Skeletal muscle tissue (tissue), 4 donors: ENCODE data around the gene TMEM134. TPM values are rescaled to one million over a fixed set of nuclear protein-coding genes. Genes with fewer than 3 reads are reported as not detected.
A peak's percentile ranks its signal among the peaks of the same experiment; 100 is the strongest.

Experiments
- H3K27ac ChIP-seq: one replicate; pipeline ENCODE4 v1.7.0; 2013; ENCODE audit warnings: mild to moderate bottlenecking, low read depth, low read length, inconsistent platforms
- H3K27me3 ChIP-seq, 3 donors: one replicate each; pipeline ENCODE4 v1.7.0; 2013; ENCODE audit warnings: low read length in 3 of 3; ENCODE audit not compliant: control insufficient read depth in 3 of 3, insufficient read depth in 3 of 3
- H3K36me3 ChIP-seq, 3 donors: one replicate each; pipeline ENCODE4 v1.7.0; 2013; ENCODE audit warnings: low read length in 3 of 3; ENCODE audit not compliant: control insufficient read depth in 3 of 3, insufficient read depth in 3 of 3
- H3K4me1 ChIP-seq, 3 donors: one replicate each; pipeline ENCODE4 v1.7.0; 2013; ENCODE audit warnings: low read length in 3 of 3, mild to moderate bottlenecking in 3 of 3; ENCODE audit not compliant: control insufficient read depth in 3 of 3, insufficient read depth in 3 of 3
- H3K4me3 ChIP-seq, 3 donors: one replicate each; pipeline ENCODE4 v1.7.0; 2013; ENCODE audit warnings: low read length in 3 of 3
- H3K9ac ChIP-seq, 3 donors: one replicate each; pipeline ENCODE4 v1.7.0; 2013; ENCODE audit warnings: low read length in 3 of 3, mild to moderate bottlenecking in 3 of 3, moderate library complexity in 2 of 3, low read depth in 1 of 3
- H3K9me3 ChIP-seq, 3 donors: one replicate each; pipeline ENCODE4 v1.7.0; 2013; ENCODE audit warnings: low read length in 3 of 3; ENCODE audit not compliant: control insufficient read depth in 3 of 3
- total RNA-seq: library from RNA; depleted of rRNA; stranded (reverse); fragments of >200 nt; gene quantifications from one replicate; pipeline ENCODE4 v1.2.3, GENCODE V29; 2014
- donor health status: Osteomylitis.

TMEM134 gene
- total RNA-seq, 1 donor from 2014 or later, result 17.2 TPM

DNA sequence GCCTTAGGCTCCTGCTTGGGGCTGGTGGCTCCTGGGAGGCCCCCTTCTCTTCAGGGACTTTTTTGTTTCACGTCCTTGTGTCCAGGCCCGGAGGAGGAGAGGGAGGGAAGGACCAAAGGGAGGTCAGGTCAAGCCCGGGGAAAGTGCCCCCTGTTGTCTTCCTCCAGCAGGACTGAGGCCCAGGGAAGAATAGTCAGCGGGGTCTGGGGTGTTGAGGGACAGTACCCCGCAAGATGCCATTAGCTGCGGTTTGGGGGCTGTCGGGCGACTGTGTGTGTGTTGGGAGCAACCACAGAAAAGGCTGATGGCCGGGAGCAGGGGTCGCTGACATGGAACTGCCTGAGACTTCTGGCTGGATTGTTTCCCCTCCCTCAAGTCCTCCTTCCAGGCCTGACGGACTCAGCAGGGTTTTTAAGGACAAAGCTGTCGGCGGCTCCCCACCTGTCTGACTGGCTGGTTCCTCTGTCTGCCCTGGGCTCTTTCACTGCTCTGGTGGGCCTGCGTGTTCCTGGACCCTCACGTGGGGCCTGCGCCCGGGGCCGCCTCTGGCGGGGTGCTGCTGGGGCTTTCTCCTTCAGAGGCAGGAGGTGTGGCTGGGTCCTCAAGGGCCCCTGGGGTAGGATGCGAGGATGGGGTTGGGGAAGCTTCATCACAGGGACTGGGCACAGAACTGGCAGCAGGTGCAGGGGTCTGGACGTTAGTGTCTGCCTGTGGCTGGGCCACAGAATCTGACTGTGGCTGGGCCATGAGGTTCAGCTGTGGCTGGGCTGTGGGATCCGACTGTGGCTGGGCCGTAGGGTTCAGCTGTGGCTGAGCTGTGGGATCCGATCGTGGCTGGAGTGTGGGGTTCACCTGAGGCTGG is 18.0 kb downstream of the TMEM134 start:
- H3K36me3 ChIP-seq, result no peaks in the 10 kb centered on the region
- no peak overlapping the region for H3K9ac ChIP-seq
- H3K27ac ChIP-seq, result no peak overlapping the region
- peaks cover 0 to 6% (median 4%) of the 10 kb centered on the region in 3 donors for H3K27me3 ChIP-seq
- peaks cover 0 to 8% (median 7%) of the 10 kb centered on the region in 3 donors for H3K4me1 ChIP-seq
- H3K4me3 ChIP-seq, result no peak overlapping the region
- H3K9me3 ChIP-seq, result no peaks in the 10 kb centered on the region

DNA sequence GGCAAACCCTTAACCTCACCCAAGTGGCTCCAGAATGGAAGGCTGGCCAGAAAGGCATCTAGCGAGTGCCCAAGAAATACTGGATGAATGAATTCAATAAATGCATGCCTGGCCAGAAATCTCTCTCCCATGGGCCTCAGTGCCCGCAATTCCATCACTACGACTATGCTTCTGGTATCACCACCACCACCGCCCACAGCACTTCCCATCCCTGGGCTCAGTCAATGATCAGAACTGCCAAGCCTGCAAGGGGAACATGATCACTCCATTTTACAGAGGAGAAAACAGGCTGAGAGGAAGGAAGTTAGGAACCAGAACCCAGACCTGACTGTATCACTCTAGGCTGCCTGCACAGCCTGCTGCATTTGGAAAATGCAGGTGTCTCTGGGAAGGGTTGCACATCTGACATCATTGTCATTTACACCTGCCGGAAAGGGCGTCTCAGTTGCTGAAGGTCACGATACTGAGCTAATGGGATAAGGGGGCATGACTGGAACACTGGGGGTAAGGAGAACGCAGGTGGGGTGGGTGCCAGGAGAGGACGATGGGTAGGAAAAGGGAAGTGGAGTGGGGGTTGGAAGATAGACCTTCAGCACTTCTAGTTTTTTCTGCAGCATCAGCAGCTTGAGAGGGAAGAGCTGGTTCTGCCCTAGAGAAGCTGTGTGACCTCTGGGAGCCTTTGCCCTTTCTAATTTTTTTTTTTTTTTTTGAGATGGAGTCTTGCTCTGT is 19.8 kb downstream of the TMEM134 start:
- peaks cover 0 to 4% (median 0%) of the 10 kb centered on the region in 3 donors for H3K27me3 ChIP-seq
- H3K27ac ChIP-seq, result no peak overlapping the region
- H3K36me3 ChIP-seq, result no peaks in the 10 kb centered on the region
- H3K4me1 ChIP-seq, result peaks cover 0 to 8% (median 7%) of the 10 kb centered on the region in 3 donors
- H3K9me3 ChIP-seq, result no peaks in the 10 kb centered on the region
- H3K9ac ChIP-seq, result no peak overlapping the region
- H3K4me3 ChIP-seq, result no peak overlapping the region

- Histone ChIP-seq H3K36me3 (no peaks in the 10 kb centered on the region), H3K27ac (no peak overlapping the region), H3K9ac (no peak overlapping the region), H3K9me3 (no peaks in the 10 kb centered on the region), H3K4me1 (peaks cover 0 to 8% (median 7%) of the 10 kb centered on the region in 3 donors), H3K4me3 (no peak overlapping the region), H3K27me3 (peaks cover 0 to 4% (median 0%) of the 10 kb centered on the region in 3 donors)
Measured at GRCh38 chr11:67448220-67448609, 20.8 kb downstream of the TMEM134 start.

DNA sequence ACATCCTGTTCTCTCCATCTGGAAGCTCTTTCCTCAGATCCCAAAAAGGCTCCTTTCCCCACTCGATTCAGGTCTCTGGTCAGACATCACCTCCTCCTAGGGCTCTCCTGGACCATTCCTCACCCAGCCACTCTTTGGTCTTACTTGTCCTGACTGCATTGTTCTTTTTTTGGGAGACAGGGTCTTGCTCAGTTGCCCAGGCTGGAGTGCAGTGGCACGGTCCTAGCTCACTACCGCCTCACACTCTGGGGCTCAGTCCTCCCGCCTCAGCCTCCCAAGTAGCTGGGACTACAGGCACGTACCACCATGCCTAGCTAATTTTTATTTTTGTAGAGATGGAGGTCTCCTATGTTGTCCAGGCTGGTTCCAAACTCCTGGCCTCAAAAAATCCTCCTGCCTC is 23.5 kb downstream of the TMEM134 start:
- Histone ChIP-seq H3K4me3 (no peak overlapping the region), H3K9me3 (no peaks in the 10 kb centered on the region), H3K27me3 (peaks cover 0 to 4% (median 0%) of the 10 kb centered on the region in 3 donors), H3K27ac (no peak overlapping the region), H3K4me1 (peaks cover 13 to 22% (median 16%) of the 10 kb centered on the region in 3 donors), H3K9ac (no peak overlapping the region), H3K36me3 (peaks cover 0 to 7% (median 4%) of the 10 kb centered on the region in 3 donors)

- no peaks in the 10 kb centered on the region for H3K9me3 ChIP-seq
- peaks cover 25 to 38% (median 28%) of the 10 kb centered on the region in 3 donors for H3K4me1 ChIP-seq
- peaks cover 4 to 12% (median 5%) of the 10 kb centered on the region in 3 donors for H3K36me3 ChIP-seq
- peak overlapping the region; percentile 62 to 80 (median 71) for H3K4me3 ChIP-seq
- H3K9ac ChIP-seq, result peak overlapping the region; percentile 74 to 84 (median 76)
- H3K27me3 ChIP-seq, result no peaks in the 10 kb centered on the region
- peak overlapping the region; percentile 80 for H3K27ac ChIP-seq
Measured at GRCh38 chr11:67442504-67443404, 26.3 kb downstream of the TMEM134 start.

DNA sequence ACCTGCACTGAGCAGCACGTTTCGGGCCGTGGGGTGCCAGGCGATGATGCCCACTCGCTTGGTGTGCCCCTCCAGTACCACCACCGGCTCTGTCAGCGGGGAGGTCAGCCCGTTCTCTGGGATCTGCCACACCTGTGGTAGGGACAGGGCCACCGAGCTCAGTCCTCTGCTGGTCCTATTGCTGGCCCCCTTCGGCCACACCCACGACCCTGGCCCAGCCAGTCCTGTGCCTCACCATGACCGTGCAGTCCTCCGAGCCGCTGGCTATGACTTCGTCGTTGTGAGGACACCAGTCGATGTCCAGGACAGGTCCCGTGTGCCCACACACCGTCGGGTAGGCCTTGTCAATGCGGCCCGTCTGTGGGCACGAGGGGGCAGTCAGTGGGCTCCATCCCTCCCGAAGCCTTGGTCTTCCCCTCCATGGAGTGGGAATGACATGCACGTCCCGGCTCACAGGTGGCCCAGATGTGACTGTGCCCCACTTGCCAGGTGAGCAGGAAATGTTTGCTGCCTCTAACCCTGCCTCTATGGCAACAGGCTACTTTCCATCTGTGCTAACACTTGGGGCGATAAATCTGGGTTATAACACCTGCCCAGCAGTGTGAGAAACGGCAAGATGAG is 27.2 kb downstream of the TMEM134 start:
- H3K4me3 ChIP-seq, result no peak overlapping the region
- no peaks in the 10 kb centered on the region for H3K9me3 ChIP-seq
- H3K9ac ChIP-seq, result no peak overlapping the region
- no peak overlapping the region for H3K27ac ChIP-seq
- H3K27me3 ChIP-seq, result no peaks in the 10 kb centered on the region
- peaks cover 25 to 38% (median 28%) of the 10 kb centered on the region in 3 donors for H3K4me1 ChIP-seq
- H3K36me3 ChIP-seq, result peaks cover 4 to 12% (median 5%) of the 10 kb centered on the region in 3 donors

GRCh38 chr11:67441098-67441563 is 27.9 kb downstream of the TMEM134 start:
- no peaks in the 10 kb centered on the region for H3K27me3 ChIP-seq
- H3K27ac ChIP-seq, result no peak overlapping the region
- peaks cover 25 to 41% (median 32%) of the 10 kb centered on the region in 3 donors for H3K4me1 ChIP-seq
- H3K9ac ChIP-seq, result no peak overlapping the region
- H3K4me3 ChIP-seq, result no peak overlapping the region
- H3K36me3 ChIP-seq, result peaks cover 4 to 12% (median 7%) of the 10 kb centered on the region in 3 donors
- H3K9me3 ChIP-seq, result no peaks in the 10 kb centered on the region

GRCh38 chr11:67440229-67441097 is 28.6 kb downstream of the TMEM134 start:
- Histone ChIP-seq H3K9ac (peak overlapping the region in 1 of 3 donors; percentile 57), H3K27me3 (no peaks in the 10 kb centered on the region), H3K9me3 (no peaks in the 10 kb centered on the region), H3K4me1 (peaks cover 25 to 41% (median 32%) of the 10 kb centered on the region in 3 donors), H3K27ac (peak overlapping the region; percentile 51), H3K36me3 (peaks cover 4 to 17% (median 12%) of the 10 kb centered on the region in 3 donors), H3K4me3 (no peak overlapping the region)
